Activated T-cell treated with anti-CD3 and anti-CD28 coated beads for 48 hours (primary cell): ENCODE data around the gene DNAJB13.

Experiments
- DNase-seq: peaks from one replicate; pipeline ENCODE4 v3.0.0-alpha.2; 2020; ENCODE audit warnings: low read depth

DNAJB13 gene

DNA sequence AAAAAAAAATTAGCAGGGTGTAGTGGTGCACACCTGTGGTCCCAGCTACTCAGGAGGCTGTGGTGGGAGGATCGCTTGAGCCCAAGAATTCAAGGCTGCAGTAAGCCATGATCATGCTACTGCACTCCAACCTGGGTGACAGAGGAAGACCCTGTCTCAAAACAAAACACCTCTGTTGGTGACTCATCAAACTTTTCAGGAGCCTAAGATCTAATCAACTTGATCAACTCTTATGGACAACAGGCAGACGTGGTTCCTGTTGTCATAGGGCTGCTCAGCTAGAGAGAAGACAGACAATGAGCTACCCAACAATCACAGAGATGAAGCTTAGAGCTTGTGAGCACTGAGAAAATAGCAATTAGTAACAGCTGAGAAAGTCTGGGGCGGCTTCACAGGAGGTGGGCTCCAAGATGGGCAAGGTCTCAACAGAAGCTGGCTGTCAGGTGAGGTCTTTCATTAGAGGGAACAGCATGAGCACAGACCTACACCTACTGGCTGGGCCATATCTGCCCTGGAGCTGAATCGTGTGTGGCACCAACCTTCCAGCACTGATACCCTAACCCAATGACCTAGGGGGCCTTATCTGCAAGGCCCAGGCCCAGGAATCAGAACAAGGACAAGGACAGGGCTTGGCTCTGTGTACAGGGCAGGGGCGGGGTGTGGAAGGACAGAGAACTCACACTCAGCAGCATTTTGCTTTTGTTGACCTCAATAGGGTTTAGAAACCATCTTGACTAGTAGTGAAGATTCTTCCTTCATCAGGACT, 65.3 kb downstream of the DNAJB13 start:
- no peak for DNase-seq

DNA sequence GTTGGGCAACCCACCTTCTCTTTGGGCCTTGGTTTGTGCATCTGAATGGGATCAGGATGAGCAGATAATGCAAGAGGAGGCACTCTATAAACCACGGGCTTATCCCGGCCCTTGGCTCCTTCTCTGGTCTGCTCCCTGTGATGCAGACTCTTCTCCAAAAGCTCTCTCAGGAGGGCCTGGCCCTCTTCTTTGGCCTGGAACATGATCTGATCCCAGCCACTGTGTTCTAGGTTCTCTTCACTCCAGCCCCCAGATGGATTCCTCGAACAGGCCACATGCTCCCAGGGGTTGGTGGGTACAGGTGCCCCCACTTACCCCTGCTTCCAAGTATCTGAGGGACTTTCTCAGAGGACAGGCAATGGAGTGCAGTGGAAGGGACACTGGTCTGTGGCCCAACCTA, 66.8 kb downstream of the DNAJB13 start:
- no peak for DNase-seq

DNA sequence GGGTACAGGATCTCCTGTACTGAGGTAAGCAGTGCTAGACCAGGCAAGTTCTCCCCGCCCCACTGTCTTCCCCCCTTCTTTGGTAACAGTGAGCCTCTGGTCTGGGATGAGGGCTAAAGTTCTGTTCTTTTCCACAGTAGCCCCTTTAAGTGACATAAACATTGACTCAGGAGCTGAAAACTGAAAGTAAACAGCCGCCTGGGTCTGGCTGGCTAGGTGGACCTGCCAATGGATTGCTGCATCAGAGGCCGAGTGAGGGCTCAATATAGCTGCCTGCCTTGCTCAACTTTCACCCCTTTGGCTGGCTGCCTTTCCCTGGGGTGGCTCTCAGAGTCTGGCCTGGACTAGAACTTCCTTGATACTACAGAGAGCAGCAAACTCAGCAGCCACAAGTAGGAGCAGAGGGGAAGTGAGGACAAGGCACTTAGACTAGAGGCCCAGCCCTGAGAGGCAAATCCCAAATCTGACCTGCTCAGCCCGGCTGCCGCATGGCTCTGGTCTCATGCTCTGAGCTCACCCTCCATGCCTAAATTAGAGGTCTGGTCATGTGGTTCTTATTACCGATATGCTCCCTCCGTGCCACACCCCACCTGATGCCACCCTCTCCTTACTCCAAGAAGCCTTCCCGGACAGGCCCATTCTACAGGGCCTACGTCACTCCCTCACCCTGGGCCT, 67.6 kb downstream of the DNAJB13 start:
- DNase-seq: no peak

DNA sequence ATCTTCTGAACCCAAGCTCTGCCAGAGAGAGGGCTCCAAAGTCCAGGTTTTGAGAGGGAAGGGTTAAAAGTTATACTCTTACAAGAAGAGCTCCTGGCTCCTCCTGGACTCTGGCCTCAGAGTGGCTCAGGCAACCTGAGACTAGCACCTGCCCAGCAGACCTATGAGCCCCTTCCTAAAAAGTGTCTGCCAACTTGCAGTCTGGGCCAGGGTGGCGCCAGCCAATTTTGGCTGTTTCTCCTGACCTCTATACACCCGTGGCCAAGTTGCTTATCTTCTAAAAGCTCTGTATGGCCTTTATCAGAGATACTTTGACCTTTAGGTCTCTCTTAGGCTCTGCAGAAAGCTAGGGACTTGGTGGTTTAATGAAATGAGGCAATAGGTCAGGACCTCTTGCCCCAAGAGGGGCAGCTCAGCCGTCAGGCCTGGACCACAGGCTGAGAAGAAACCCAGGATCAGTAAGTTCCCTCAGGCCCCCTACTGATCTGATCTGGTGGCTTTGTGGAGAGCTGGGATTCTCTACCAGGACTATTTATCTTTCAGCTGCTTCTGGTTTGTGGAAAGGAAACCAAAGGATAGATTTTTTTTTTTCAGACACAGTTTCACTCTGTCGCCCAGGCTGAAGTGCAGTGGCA, 68.4 kb downstream of the DNAJB13 start:
- DNase-seq: no peak

DNA sequence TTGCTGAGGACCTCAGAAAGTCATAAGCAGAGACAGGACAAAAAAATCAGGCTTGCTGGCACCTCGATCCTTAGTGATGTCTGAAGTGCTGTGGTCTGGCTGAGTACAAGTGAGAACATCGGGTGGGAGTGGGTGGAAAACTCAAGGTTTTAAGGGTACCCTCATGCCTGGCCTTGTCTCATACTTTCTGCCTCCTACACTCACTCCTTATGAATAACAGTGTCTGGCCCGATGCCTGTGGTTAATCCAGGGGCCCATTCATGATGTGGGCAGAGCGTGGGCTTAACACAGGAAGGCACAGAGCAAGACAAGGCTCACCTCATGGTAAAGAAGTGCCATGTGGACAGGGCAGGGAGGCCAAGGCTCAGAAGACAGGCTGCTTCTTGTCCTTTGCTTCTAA, 69.0 kb downstream of the DNAJB13 start:
- peak; percentile 67 for DNase-seq
